H9 (cell line): ENCODE results near the gene PID1. TPM values are rescaled to one million over a fixed set of nuclear protein-coding genes. Genes with fewer than 3 reads are reported as not detected.

Experiments
- DNase-seq: peaks from one replicate; pipeline ENCODE4 v3.0.0-alpha.2; 2017
- H2AFZ ChIP-seq: one replicate; pipeline ENCODE4 v1.6.1; 2013; ENCODE audit warnings: mild to moderate bottlenecking, low read length, control low read depth, moderate library complexity
- H2AK5ac ChIP-seq: 2 replicates; pipeline ENCODE4 v1.6.1; 2013; ENCODE audit warnings: low read length, control low read depth, mixed read lengths; ENCODE audit not compliant: insufficient read length
- H2BK120ac ChIP-seq: one replicate; pipeline ENCODE4 v1.6.1; 2013; ENCODE audit warnings: low read depth, mild to moderate bottlenecking, low read length, control low read depth, inconsistent platforms; ENCODE audit not compliant: poor library complexity, severe bottlenecking
- H2BK12ac ChIP-seq: 2 replicates; pipeline ENCODE4 v1.6.1; 2013; ENCODE audit warnings: low read length, control low read depth, mixed read lengths, low read depth; ENCODE audit not compliant: insufficient read length
- H2BK15ac ChIP-seq: 2 replicates; pipeline ENCODE4 v1.6.1; 2013; ENCODE audit warnings: low read depth, low read length, control low read depth
- H2BK20ac ChIP-seq: one replicate; pipeline ENCODE4 v1.6.1; 2013; ENCODE audit warnings: low read depth, mild to moderate bottlenecking, low read length, control low read depth, inconsistent platforms; ENCODE audit not compliant: poor library complexity, severe bottlenecking
- H2BK5ac ChIP-seq: 2 replicates; pipeline ENCODE4 v1.6.1; 2013; ENCODE audit warnings: low read length, control low read depth, mixed read lengths; ENCODE audit not compliant: insufficient read length
- H3K14ac ChIP-seq: 2 replicates; pipeline ENCODE4 v1.6.1; 2013; ENCODE audit warnings: low read length, control low read depth; ENCODE audit not compliant: insufficient read depth
- H3K18ac ChIP-seq: 2 replicates; pipeline ENCODE4 v1.6.1; 2013; ENCODE audit warnings: low read depth, mild to moderate bottlenecking, mixed read lengths, low read length, control low read depth; ENCODE audit not compliant: insufficient read length
- H3K23ac ChIP-seq: 2 replicates; pipeline ENCODE4 v1.6.1; 2013; ENCODE audit warnings: low read length, control low read depth, mixed read lengths, low read depth; ENCODE audit not compliant: insufficient read length
- H3K23me2 ChIP-seq: 2 replicates; pipeline ENCODE4 v1.6.1; 2013; ENCODE audit warnings: low read depth, mild to moderate bottlenecking, mixed read lengths, low read length, control low read depth; ENCODE audit not compliant: insufficient read length, poor library complexity, severe bottlenecking
- H3K27ac ChIP-seq: 2 replicates; pipeline ENCODE4 v1.5.1; 2013; ENCODE audit warnings: low read length, control low read depth, mixed read lengths, low read depth; ENCODE audit not compliant: insufficient read length
- H3K27me3 ChIP-seq: 2 replicates; pipeline ENCODE4 v1.6.1; 2013; ENCODE audit warnings: low read length, control low read depth, inconsistent platforms; ENCODE audit not compliant: insufficient read depth
- H3K4ac ChIP-seq: 2 replicates; pipeline ENCODE4 v1.6.1; 2013; ENCODE audit warnings: low read depth, mild to moderate bottlenecking, control low read depth, inconsistent platforms, low read length, moderate library complexity
- H3K4me1 ChIP-seq: 2 replicates; pipeline ENCODE4 v1.6.1; 2013; ENCODE audit warnings: low read length, control low read depth, inconsistent platforms; ENCODE audit not compliant: insufficient read depth
- H3K4me2 ChIP-seq: 2 replicates; pipeline ENCODE4 v1.6.1; 2013; ENCODE audit warnings: low read length, control low read depth, mixed read lengths; ENCODE audit not compliant: insufficient read length, insufficient read depth
- H3K56ac ChIP-seq: 2 replicates; pipeline ENCODE4 v1.6.1; 2013; ENCODE audit warnings: low read depth, mild to moderate bottlenecking, mixed read lengths, low read length, control low read depth; ENCODE audit not compliant: insufficient read length
- H3K79me1 ChIP-seq: 2 replicates; pipeline ENCODE4 v1.6.1; 2013; ENCODE audit warnings: low read depth, mild to moderate bottlenecking, moderate library complexity, low read length, control low read depth, inconsistent platforms; ENCODE audit not compliant: insufficient read depth, poor library complexity, severe bottlenecking
- H3K79me2 ChIP-seq: 2 replicates; pipeline ENCODE4 v1.6.1; 2013; ENCODE audit warnings: low read length, control low read depth, inconsistent platforms; ENCODE audit not compliant: insufficient read depth
- H3K9ac ChIP-seq: 2 replicates; pipeline ENCODE4 v1.6.1; 2013; ENCODE audit warnings: low read length, control low read depth, mixed read lengths; ENCODE audit not compliant: insufficient read length; ENCODE audit errors: extremely low read depth
- H3K9me3 ChIP-seq: one replicate; pipeline ENCODE4 v1.6.1; 2013; ENCODE audit warnings: low read depth, low read length, inconsistent platforms; ENCODE audit not compliant: control insufficient read depth
- H3T11ph ChIP-seq: one replicate; pipeline ENCODE4 v1.6.1; 2013; ENCODE audit warnings: mild to moderate bottlenecking, low read length, control low read depth, inconsistent platforms
- H4K20me1 ChIP-seq: one replicate; pipeline ENCODE4 v1.6.1; 2013; ENCODE audit not compliant: control insufficient read depth, insufficient read length, insufficient read depth
- H4K5ac ChIP-seq: 2 replicates; pipeline ENCODE4 v1.6.1; 2013; ENCODE audit warnings: low read depth, mild to moderate bottlenecking, mixed read lengths, low read length, control low read depth; ENCODE audit not compliant: insufficient read length
- H4K8ac ChIP-seq: replicated peaks from 2 replicates; pipeline ENCODE4 v1.6.1; 2013; ENCODE audit warnings: low read length, control low read depth, mixed read lengths, low read depth; ENCODE audit not compliant: insufficient read length
- H4K91ac ChIP-seq: 2 replicates; pipeline ENCODE4 v1.6.1; 2013; ENCODE audit warnings: low read depth, mild to moderate bottlenecking, moderate library complexity, mixed read lengths, low read length, control low read depth; ENCODE audit not compliant: insufficient read length
- H3K27ac Mint-ChIP-seq, 3 experiments: 2 replicates in 2 of 3; 3 replicates in 1 of 3; pipeline ENCODE4 v1.8.0; 2020 to 2021; ENCODE audit warnings: mixed read lengths in 3 of 3, mild to moderate bottlenecking in 1 of 3, moderate library complexity in 1 of 3
- H3K27me3 Mint-ChIP-seq: 2 replicates; pipeline ENCODE4 v1.8.0; 2021; ENCODE audit warnings: low read depth, mild to moderate bottlenecking, moderate library complexity, mixed read lengths
- H3K36me3 Mint-ChIP-seq, 3 experiments: 2 replicates in 2 of 3; 3 replicates in 1 of 3; pipeline ENCODE4 v1.8.0; 2020 to 2021; ENCODE audit warnings: low read depth in 3 of 3, mixed read lengths in 3 of 3; ENCODE audit not compliant: insufficient read depth in 1 of 3
- H3K4me1 Mint-ChIP-seq, 2 experiments: 2 replicates each; pipeline ENCODE4 v1.8.0; 2020; ENCODE audit warnings: mixed read lengths in 2 of 2
- H3K4me3 Mint-ChIP-seq, 2 experiments: 2 replicates in 1 of 2; 3 replicates in 1 of 2; pipeline ENCODE4 v1.8.0; 2020 to 2021; ENCODE audit warnings: mild to moderate bottlenecking in 2 of 2, mixed read lengths in 2 of 2, moderate library complexity in 1 of 2
- H3K9me3 Mint-ChIP-seq, 2 experiments: 2 replicates in 1 of 2; 3 replicates in 1 of 2; pipeline ENCODE4 v1.8.0; 2020; ENCODE audit warnings: mild to moderate bottlenecking in 2 of 2, mixed read lengths in 2 of 2, moderate library complexity in 1 of 2
- WGBS: extraction: QIAGEN DNeasy Blood & Tissue Kit; methylation state at CpG from one replicate; pipeline ENCODE4 v1.1.7; 2013; ENCODE audit warnings: missing lambda C conversion rate, low lambda C conversion rate, mixed read lengths; ENCODE audit not compliant: insufficient read length; ENCODE audit errors: extremely low coverage; 5-methylcytosine and 5-hydroxymethylcytosine counted together
- total RNA-seq: library from RNA; stranded (reverse); gene quantifications from 2 replicates; pipeline ENCODE4 v1.2.1, GENCODE V29; 2021
- TF ChIP-seq, protein P1 (sequence below): fragments of 200-600 bp; sonication (generic); conservative IDR thresholded peaks from 3 replicates; pipeline ENCODE4 v1.8.0; 2021; ENCODE audit warnings: antibody characterized with exemption, mild to moderate bottlenecking

PID1 gene
- total RNA-seq, 1 experiment from 2014 or later, result 1.4 TPM

- H3K18ac ChIP-seq, result no peak overlapping the region
- H3K23ac ChIP-seq, result no peak overlapping the region
- H2AFZ ChIP-seq, result no peak overlapping the region
- no peak overlapping the region for H2BK5ac ChIP-seq
- no peak overlapping the region for H2AK5ac ChIP-seq
- no peak overlapping the region for H3K27ac Mint-ChIP-seq
- no peak overlapping the region for H3K4ac ChIP-seq
- no peaks in the 10 kb centered on the region for H3K79me1 ChIP-seq
- no peaks in the 10 kb centered on the region for H4K20me1 ChIP-seq
- H3K9ac ChIP-seq, result no peak overlapping the region
- no peak overlapping the region for H3K14ac ChIP-seq
- H3T11ph ChIP-seq, result no peak overlapping the region
- H3K27me3 ChIP-seq, result no peaks in the 10 kb centered on the region
- no peak for DNase-seq
- H3K27ac ChIP-seq, result no peak overlapping the region
- H3K4me1 Mint-ChIP-seq, result no peaks in the 10 kb centered on the region
- no peak overlapping the region for H3K4me3 Mint-ChIP-seq
- WGBS, result no CpG with 5 or more reads among the region's 4 CpGs
- H2BK12ac ChIP-seq, result no peak overlapping the region
- no peak overlapping the region for H4K8ac ChIP-seq
- no peak overlapping the region for H2BK15ac ChIP-seq
- no peaks in the 10 kb centered on the region for H3K23me2 ChIP-seq
- H3K9me3 ChIP-seq, result no peaks in the 10 kb centered on the region
- no peak overlapping the region for H4K5ac ChIP-seq
- no peak overlapping the region for H4K91ac ChIP-seq
- no peak overlapping the region for H2BK120ac ChIP-seq
- no peak overlapping the region for H3K4me2 ChIP-seq
- H3K56ac ChIP-seq, result no peak overlapping the region
- no peaks in the 10 kb centered on the region for H3K27me3 Mint-ChIP-seq
- H2BK20ac ChIP-seq, result no peak overlapping the region
- TF ChIP-seq, protein P1, sequence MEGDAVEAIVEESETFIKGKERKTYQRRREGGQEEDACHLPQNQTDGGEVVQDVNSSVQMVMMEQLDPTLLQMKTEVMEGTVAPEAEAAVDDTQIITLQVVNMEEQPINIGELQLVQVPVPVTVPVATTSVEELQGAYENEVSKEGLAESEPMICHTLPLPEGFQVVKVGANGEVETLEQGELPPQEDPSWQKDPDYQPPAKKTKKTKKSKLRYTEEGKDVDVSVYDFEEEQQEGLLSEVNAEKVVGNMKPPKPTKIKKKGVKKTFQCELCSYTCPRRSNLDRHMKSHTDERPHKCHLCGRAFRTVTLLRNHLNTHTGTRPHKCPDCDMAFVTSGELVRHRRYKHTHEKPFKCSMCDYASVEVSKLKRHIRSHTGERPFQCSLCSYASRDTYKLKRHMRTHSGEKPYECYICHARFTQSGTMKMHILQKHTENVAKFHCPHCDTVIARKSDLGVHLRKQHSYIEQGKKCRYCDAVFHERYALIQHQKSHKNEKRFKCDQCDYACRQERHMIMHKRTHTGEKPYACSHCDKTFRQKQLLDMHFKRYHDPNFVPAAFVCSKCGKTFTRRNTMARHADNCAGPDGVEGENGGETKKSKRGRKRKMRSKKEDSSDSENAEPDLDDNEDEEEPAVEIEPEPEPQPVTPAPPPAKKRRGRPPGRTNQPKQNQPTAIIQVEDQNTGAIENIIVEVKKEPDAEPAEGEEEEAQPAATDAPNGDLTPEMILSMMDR, result no peak
- H3K9me3 Mint-ChIP-seq, result no peaks in the 10 kb centered on the region
- no peaks in the 10 kb centered on the region for H3K79me2 ChIP-seq
- H3K36me3 Mint-ChIP-seq, result no peaks in the 10 kb centered on the region
- no peaks in the 10 kb centered on the region for H3K4me1 ChIP-seq
Observed at GRCh38 chr2:229153951-229154350, 117.1 kb downstream of the PID1 start.
